A673 (cell line): ENCODE data around the gene ASIC3. TPM values are rescaled to one million over a fixed set of nuclear protein-coding genes. Genes with fewer than 3 reads are reported as not detected.

ENCODE experiments used
- BruUV-seq: library from RNA; stranded (reverse); fragments of 400-500 nt; replicated peaks from 2 replicates; lab custom pipeline; 2021; lab: Mats Ljungman, UMichigan
- CTCF ChIA-PET: fragments of 300-600 bp; sonication (Branson Sonifier 250); formaldehyde crosslinking; loops from one replicate; lab custom pipeline; 2022; ENCODE audit warnings: antibody characterized with exemption; lab: Charles Lee
- POLR2A ChIA-PET: fragments of 300-600 bp; sonication (Branson Sonifier 250); formaldehyde crosslinking; loops from one replicate; lab custom pipeline; 2022; ENCODE audit warnings: antibody characterized with exemption; ENCODE audit not compliant: low non-redundant PET; lab: Charles Lee
- DNase-seq: peaks from one replicate; pipeline ENCODE4 v3.0.0-alpha.2; 2015; ENCODE audit warnings: low spot score
- H3K27ac ChIP-seq: fragments of 200-600 bp; sonication (generic); 2 replicates; pipeline ENCODE4 v1.5.1; 2016; ENCODE audit warnings: mixed run types, low read depth, mild to moderate bottlenecking, mixed read lengths, antibody characterized with exemption, low read length; ENCODE audit not compliant: poor library complexity, severe bottlenecking
- H3K27me3 ChIP-seq: fragments of 200-600 bp; sonication (generic); replicated peaks from 2 replicates; pipeline ENCODE4 v1.6.1; 2017; ENCODE audit warnings: mixed run types, low read depth, mild to moderate bottlenecking, mixed read lengths, antibody characterized with exemption, low read length; ENCODE audit not compliant: insufficient read depth, poor library complexity
- H3K36me3 ChIP-seq: fragments of 200-600 bp; sonication (generic); 2 replicates; pipeline ENCODE4 v1.6.1; 2016; ENCODE audit warnings: mixed run types, mild to moderate bottlenecking, mixed read lengths, antibody characterized with exemption, low read length; ENCODE audit not compliant: insufficient read depth, poor library complexity, severe bottlenecking
- H3K4me1 ChIP-seq: fragments of 200-600 bp; sonication (generic); 2 replicates; pipeline ENCODE4 v1.6.1; 2017; ENCODE audit warnings: mixed run types, mild to moderate bottlenecking, mixed read lengths, antibody characterized with exemption, low read length; ENCODE audit not compliant: insufficient read depth, poor library complexity, severe bottlenecking
- H3K4me3 ChIP-seq: fragments of 200-600 bp; sonication (generic); 2 replicates; pipeline ENCODE4 v1.5.1; 2016; ENCODE audit warnings: low read depth, mixed run types, mild to moderate bottlenecking, mixed read lengths, low read length; ENCODE audit not compliant: poor library complexity, severe bottlenecking
- H3K9me3 ChIP-seq: fragments of 200-600 bp; sonication (generic); 2 replicates; pipeline ENCODE4 v1.6.1; 2016; ENCODE audit warnings: mixed run types, low read depth, mild to moderate bottlenecking, mixed read lengths, antibody characterized with exemption, low read length; ENCODE audit not compliant: poor library complexity, severe bottlenecking
- EZH2 ChIP-seq: fragments of 200-600 bp; sonication (generic); IDR thresholded peaks from 2 replicates; pipeline ENCODE4 v1.6.1; 2017; ENCODE audit warnings: borderline replicate concordance, low read depth, mild to moderate bottlenecking, mixed read lengths, antibody characterized with exemption, low read length; ENCODE audit not compliant: poor library complexity, severe bottlenecking
- intact Hi-C: fragments of 100-400 bp; cut with micrococcal nuclease; formaldehyde crosslinking; loops from one replicate; pipeline ENCODE4 v1.10.0; 2022; ENCODE audit not compliant: unreplicated experiment
- total RNA-seq: library from RNA; stranded (reverse); gene quantifications from 2 replicates; pipeline ENCODE4 v1.2.3, GENCODE V29; 2021
- TF ChIP-seq, protein P1 (sequence below): fragments of 300-800, 200-600 bp; sonication (generic); conservative IDR thresholded peaks from 2 replicates; pipeline ENCODE4 v1.5.1; 2017; ENCODE audit warnings: low read depth, mild to moderate bottlenecking, antibody characterized with exemption, low read length, moderate library complexity, mixed read lengths

Gene ASIC3
- total RNA-seq, 1 experiment from 2014 or later = 4.5 TPM

DNA sequence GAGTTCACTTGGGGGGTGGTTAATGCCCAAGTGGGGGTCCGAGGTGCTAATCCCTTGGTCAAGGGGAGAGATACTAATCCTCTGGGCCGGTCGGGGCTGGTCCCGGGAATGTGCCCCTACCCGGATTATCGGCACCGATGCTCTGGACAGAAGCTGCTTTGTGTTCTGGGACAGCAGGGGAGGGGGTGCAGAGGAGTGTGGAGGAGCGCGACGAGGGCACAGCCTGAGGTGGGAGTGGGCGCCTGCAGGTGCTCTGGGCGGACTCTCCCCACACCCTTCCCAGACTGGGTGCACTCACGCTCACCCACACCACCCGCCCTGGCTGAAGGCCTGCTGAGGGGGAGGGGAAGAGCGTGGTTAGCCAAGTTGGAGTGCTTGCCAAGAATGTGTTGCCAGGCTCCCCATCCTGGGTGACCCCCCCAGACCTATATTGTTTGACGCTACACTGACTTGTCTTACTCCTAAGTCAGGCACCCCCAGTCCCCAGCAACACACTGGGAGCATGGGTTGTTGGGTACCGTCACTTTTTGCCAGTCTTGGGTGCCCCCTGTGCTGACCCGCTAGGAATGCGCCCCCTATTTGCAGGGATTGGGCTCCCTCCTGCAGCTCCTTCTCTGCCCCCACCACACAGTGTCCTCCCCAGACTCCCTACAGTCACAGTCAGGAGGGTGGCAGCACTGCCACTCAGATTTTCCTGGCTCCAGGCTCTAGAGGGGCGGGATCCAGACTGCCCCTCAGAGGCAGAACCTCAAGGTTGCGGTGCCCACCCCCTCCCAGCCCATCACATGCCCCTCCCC lies 12.3 kb downstream of the ASIC3 start:
- ChIA-PET POLR2A (interaction anchor here (0.5 kb wide), 1 partner anchor 734 kb away, joined by 3 read pairs; no protein-coding TSS in a partner anchor), CTCF (interaction anchor here (0.5 to 1.0 kb wide), 2 partner anchors 15 to 32 kb away, joined by 3 to 6 read pairs; partner anchors contain the start of gene ABCB8)
- peak; percentile 63 for DNase-seq
- peaks cover 34% of the 10 kb centered on the region for H3K4me1 ChIP-seq
- intact Hi-C loops = no loop called here
- H3K36me3 ChIP-seq = peaks cover 10% of the 10 kb centered on the region
- H3K9me3 ChIP-seq = no peaks in the 10 kb centered on the region
- peak overlapping the region; percentile 99 for H3K4me3 ChIP-seq
- no peaks in the 10 kb centered on the region for H3K27me3 ChIP-seq
- BruUV-seq = no TSS peak
- TF ChIP-seq EZH2 = no peak
- TF ChIP-seq, protein P1, sequence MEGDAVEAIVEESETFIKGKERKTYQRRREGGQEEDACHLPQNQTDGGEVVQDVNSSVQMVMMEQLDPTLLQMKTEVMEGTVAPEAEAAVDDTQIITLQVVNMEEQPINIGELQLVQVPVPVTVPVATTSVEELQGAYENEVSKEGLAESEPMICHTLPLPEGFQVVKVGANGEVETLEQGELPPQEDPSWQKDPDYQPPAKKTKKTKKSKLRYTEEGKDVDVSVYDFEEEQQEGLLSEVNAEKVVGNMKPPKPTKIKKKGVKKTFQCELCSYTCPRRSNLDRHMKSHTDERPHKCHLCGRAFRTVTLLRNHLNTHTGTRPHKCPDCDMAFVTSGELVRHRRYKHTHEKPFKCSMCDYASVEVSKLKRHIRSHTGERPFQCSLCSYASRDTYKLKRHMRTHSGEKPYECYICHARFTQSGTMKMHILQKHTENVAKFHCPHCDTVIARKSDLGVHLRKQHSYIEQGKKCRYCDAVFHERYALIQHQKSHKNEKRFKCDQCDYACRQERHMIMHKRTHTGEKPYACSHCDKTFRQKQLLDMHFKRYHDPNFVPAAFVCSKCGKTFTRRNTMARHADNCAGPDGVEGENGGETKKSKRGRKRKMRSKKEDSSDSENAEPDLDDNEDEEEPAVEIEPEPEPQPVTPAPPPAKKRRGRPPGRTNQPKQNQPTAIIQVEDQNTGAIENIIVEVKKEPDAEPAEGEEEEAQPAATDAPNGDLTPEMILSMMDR = peak; percentile 37; the same call in 1 of the 2 replicates
- peak overlapping the region; percentile 78 for H3K27ac ChIP-seq

DNA sequence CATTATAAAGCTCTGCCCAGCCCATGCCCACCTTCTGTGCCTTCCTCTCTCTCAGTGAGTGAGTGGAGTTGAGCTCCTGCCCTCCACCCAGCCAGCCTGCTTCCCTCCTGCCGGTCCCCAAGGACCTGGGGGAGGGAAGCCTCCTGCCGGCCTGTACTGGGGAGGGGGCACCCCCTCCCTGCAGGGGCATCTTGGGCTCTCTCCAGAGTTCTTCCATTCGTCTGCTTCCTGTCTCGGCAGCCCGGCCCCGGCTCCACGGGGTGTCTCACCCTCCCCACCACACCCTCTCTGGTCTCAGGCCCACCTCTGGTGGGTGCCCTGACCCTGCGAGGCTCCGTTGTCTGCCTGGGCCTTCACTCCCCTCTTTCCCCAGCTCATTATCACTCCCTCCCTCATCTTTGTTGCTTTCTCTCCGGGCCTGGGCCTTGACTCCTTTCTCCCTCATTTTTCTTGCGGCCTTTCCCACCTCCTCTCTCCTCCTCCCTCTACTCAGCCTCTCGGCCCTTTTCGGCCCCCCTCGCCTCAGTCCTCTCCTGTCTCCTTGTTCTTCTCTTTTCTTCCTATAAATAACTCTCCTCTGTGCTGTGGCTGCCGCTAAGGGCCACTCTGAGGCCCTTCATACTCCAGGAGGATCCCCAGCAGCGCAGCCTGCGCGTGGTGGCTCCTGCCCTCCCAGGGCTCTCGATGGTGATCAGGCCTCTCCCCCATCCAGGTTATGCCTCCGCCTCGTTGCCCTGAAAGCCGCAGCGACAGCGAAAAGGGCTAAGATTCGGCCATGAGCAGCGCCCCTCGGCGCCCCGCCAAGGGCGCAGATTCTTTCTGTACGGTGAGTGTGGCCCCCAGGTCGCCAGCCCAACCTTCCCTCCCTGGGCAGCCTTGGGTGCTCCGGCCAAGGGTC lies 13.1 kb downstream of the ASIC3 start:
- peak overlapping the region; percentile 78 for H3K27ac ChIP-seq
- peaks cover 34% of the 10 kb centered on the region for H3K4me1 ChIP-seq
- POLR2A ChIA-PET = no interaction called here
- BruUV-seq = no TSS peak
- TF ChIP-seq EZH2 = no peak
- TF ChIP-seq, protein P1 = no peak
- intact Hi-C loops = no loop called here
- H3K36me3 ChIP-seq = peaks cover 16% of the 10 kb centered on the region
- H3K4me3 ChIP-seq = peak overlapping the region; percentile 99
- DNase-seq = no peak
- CTCF ChIA-PET = no interaction called here
- H3K9me3 ChIP-seq = no peaks in the 10 kb centered on the region
- H3K27me3 ChIP-seq = no peaks in the 10 kb centered on the region

DNA sequence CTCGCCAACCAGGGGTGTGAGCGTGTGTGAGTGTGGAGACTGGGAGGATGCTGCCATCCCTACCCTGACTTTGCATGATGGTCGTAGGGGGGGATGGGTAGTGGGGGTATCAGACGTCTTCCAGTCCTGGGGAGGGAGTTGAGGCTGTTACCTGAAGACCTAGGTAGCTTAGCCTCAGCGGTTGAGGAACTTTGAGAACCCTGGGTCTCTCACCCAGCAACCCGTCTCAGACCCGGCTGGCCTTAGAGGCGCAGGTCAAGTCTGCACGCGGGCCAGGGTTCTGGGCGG lies 13.7 kb downstream of the ASIC3 start:
- no TSS peak for BruUV-seq
- Histone ChIP-seq H3K36me3 (peaks cover 21% of the 10 kb centered on the region), H3K9me3 (no peaks in the 10 kb centered on the region), H3K27ac (peak overlapping the region; percentile 78), H3K27me3 (no peaks in the 10 kb centered on the region), H3K4me3 (no peak overlapping the region), H3K4me1 (peaks cover 30% of the 10 kb centered on the region)
- intact Hi-C loops = no loop called here
- CTCF ChIA-PET = no interaction called here
- no peak for DNase-seq
- POLR2A ChIA-PET = no interaction called here
- no peak for TF ChIP-seq EZH2
